ENCODE results near the gene RNF111.

DNA sequence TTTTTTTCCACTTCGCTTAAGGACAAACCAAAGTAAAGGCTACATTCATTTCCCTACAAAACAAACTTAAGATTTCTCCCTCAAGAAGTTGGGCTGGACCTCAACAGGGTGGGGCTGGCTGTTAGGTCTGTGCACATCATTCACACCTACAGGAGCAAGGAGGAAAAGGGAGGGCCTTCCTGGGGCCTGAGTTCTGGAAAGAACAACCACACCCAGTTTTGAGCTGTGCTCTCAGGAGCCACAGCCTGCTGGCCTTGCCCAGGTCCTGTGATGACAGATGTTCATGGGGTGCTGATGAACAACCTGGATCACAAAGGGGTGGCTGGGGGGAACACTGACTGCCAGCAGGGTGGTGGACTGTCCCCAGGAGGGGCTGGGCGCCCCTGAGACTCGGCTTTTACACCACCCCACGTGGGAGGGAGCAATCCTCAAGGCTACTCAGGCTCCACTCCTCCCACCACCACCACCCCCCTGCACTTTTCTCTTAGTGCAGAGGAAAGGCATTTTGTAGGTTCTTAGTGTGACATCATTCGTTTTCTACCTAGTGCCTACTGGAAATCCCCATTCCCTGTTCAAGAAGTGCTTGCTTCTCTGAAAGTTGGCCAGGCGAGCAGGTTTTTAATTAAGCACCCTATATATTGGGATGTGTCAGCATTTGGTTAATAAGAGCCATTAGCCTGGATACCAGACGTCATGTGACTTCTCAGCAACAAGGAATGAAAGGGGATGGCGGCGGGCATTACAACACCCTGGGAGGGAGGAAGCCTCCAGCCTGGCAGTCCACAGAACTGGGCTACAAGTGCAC lies 153.2 kb downstream of the RNF111 start:
- TF ChIP-seq, protein P1, sequence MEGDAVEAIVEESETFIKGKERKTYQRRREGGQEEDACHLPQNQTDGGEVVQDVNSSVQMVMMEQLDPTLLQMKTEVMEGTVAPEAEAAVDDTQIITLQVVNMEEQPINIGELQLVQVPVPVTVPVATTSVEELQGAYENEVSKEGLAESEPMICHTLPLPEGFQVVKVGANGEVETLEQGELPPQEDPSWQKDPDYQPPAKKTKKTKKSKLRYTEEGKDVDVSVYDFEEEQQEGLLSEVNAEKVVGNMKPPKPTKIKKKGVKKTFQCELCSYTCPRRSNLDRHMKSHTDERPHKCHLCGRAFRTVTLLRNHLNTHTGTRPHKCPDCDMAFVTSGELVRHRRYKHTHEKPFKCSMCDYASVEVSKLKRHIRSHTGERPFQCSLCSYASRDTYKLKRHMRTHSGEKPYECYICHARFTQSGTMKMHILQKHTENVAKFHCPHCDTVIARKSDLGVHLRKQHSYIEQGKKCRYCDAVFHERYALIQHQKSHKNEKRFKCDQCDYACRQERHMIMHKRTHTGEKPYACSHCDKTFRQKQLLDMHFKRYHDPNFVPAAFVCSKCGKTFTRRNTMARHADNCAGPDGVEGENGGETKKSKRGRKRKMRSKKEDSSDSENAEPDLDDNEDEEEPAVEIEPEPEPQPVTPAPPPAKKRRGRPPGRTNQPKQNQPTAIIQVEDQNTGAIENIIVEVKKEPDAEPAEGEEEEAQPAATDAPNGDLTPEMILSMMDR (IDR thresholded peaks at IDR 0.05) = no peak
- no peak for TF ChIP-seq EP300 (IDR thresholded peaks at IDR 0.05)
- no peak for TF ChIP-seq POLR2A (IDR thresholded peaks at IDR 0.05)
- TF ChIP-seq POLR2AphosphoS5 (IDR thresholded peaks at IDR 0.05) = no peak
